SK-N-SH treated with all-trans-retinoic acid at 6 μM for 48 hours (cell line): Measurements from ENCODE around the gene CLIP1.
"Not testable (repeated sequence)": the region's sequence is repeated elsewhere in the genome, so short reads cannot be mapped to it uniquely, and the experiment has no call there.

ENCODE experiments used
- ATAC-seq: fragments of 200-7000 bp; cut with Tn5 transposase; 3 replicates; pipeline ENCODE4 v1.9.1; 2020; ENCODE audit warnings: mild to moderate bottlenecking, moderate library complexity
- CREB5 ChIP-seq: fragments of 250-450 bp; sonication (Bioruptor Pico); IDR thresholded peaks from 2 replicates; pipeline ENCODE4 v1.5.1; 2020; ENCODE audit warnings: low read depth, mild to moderate bottlenecking, moderate library complexity
- CSDC2 ChIP-seq: fragments of 250-450 bp; sonication (Bioruptor Pico); IDR thresholded peaks from 2 replicates; pipeline ENCODE4 v1.5.0; 2020; ENCODE audit warnings: mild to moderate bottlenecking, moderate library complexity
- ESRRG ChIP-seq: fragments of 250-450 bp; sonication (Bioruptor Pico); IDR thresholded peaks from 2 replicates; pipeline ENCODE4 v1.6.1; 2021; ENCODE audit warnings: mild to moderate bottlenecking
- GLIS3 ChIP-seq: fragments of 250-450 bp; sonication (Bioruptor Pico); IDR thresholded peaks from 2 replicates; pipeline ENCODE4 v1.5.0; 2020; ENCODE audit warnings: mild to moderate bottlenecking, moderate library complexity
- ISL1 ChIP-seq: fragments of 250-450 bp; sonication (Bioruptor Pico); IDR thresholded peaks from 2 replicates; pipeline ENCODE4 v2.1.2; 2022; ENCODE audit warnings: mild to moderate bottlenecking, moderate library complexity
- PATZ1 ChIP-seq: fragments of 250-450 bp; sonication (Bioruptor Pico); IDR thresholded peaks from 2 replicates; pipeline ENCODE4 v1.8.0; 2020; ENCODE audit warnings: mild to moderate bottlenecking, moderate library complexity, borderline replicate concordance
- POU6F1 ChIP-seq: fragments of 250-450 bp; sonication (Bioruptor Pico); IDR thresholded peaks from 2 replicates; pipeline ENCODE4 v1.8.0; 2021; ENCODE audit warnings: low read depth, mild to moderate bottlenecking, moderate library complexity, borderline replicate concordance
- PPARA ChIP-seq: fragments of 250-450 bp; sonication (Bioruptor Pico); IDR thresholded peaks from 2 replicates; pipeline ENCODE4 v1.5.0; 2020; ENCODE audit warnings: mild to moderate bottlenecking, borderline replicate concordance
- RARB ChIP-seq: fragments of 250-450 bp; sonication (Bioruptor Pico); IDR thresholded peaks from 2 replicates; pipeline ENCODE4 v1.8.0; 2021; ENCODE audit warnings: mild to moderate bottlenecking, moderate library complexity
- SNAI2 ChIP-seq: fragments of 250-450 bp; sonication (Bioruptor Pico); IDR thresholded peaks from 2 replicates; pipeline ENCODE4 v1.5.0; 2020; ENCODE audit warnings: mild to moderate bottlenecking, moderate library complexity
- TCF4 ChIP-seq: fragments of 250-450 bp; sonication (Bioruptor Pico); IDR thresholded peaks from 2 replicates; pipeline ENCODE4 v1.8.0; 2021; ENCODE audit warnings: mild to moderate bottlenecking, moderate library complexity, borderline replicate concordance
- TOX ChIP-seq: fragments of 250-450 bp; sonication (Bioruptor Pico); IDR thresholded peaks from 2 replicates; pipeline ENCODE4 v1.8.0; 2021; ENCODE audit warnings: mild to moderate bottlenecking, moderate library complexity, borderline replicate concordance
- ZFP3 ChIP-seq: fragments of 250-450 bp; sonication (Bioruptor Pico); IDR thresholded peaks from 2 replicates; pipeline ENCODE4 v1.5.0; 2020; ENCODE audit warnings: mild to moderate bottlenecking, moderate library complexity
- ZFP30 ChIP-seq: fragments of 450-650 bp; formaldehyde crosslinking; IDR thresholded peaks from 2 replicates; pipeline ENCODE4 v1.5.0; 2022; ENCODE audit warnings: mild to moderate bottlenecking, moderate library complexity
- ZNF565 ChIP-seq: fragments of 450-650 bp; formaldehyde crosslinking; conservative IDR thresholded peaks from 2 replicates; pipeline ENCODE4 v1.5.0; 2020; ENCODE audit warnings: low read depth, mild to moderate bottlenecking, moderate library complexity
- ZNF70 ChIP-seq: fragments of 450-650 bp; formaldehyde crosslinking; IDR thresholded peaks from 2 replicates; pipeline ENCODE4 v1.5.0; 2020; ENCODE audit warnings: mild to moderate bottlenecking, moderate library complexity
- ZNF8 ChIP-seq: fragments of 450-650 bp; formaldehyde crosslinking; IDR thresholded peaks from 2 replicates; pipeline ENCODE4 v1.5.0; 2020; ENCODE audit warnings: mild to moderate bottlenecking, moderate library complexity
- TF ChIP-seq, protein P1 (sequence below): fragments of 250-450 bp; sonication (Bioruptor Pico); IDR thresholded peaks from 2 replicates; pipeline ENCODE4 v1.5.0; 2020; ENCODE audit warnings: mild to moderate bottlenecking, moderate library complexity
- TF ChIP-seq, protein P2 (sequence below): fragments of 250-450 bp; sonication (Bioruptor Pico); IDR thresholded peaks from 2 replicates; pipeline ENCODE4 v1.5.1; 2021; ENCODE audit warnings: mild to moderate bottlenecking, moderate library complexity

CLIP1 gene

DNA sequence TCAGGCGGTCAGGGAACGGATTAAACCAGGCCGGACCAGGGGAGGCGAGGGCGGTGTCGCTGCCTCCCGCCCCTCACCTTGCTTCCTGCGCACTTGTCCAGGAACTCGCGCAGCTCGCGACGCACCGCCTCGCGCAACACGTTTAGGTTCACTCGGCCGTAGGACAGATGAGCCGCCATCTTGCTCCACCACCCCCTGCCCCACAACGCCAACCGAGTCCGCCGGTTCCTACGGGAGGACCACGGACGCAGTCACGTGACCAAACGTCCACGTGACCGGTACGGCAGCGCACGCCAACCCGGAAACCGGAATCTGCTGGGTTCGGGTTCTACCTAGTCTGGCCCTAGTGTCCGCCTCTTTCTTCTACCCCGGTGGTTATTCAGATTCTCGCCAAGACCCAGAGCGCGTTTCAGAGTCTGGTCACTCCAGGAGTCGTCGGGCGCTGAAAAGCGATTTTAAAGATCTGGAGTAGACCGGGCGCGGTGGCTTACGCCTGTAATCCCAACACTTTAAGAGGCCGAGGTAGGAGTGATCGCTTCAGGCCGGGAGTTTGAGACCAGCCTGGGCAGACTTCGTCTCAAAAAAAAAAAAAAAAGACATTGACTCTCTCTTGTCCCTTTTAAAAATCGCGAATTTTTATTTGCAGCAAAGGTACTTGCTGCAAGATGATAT lies 156.1 kb downstream of the CLIP1 start, which contains the start of gene VPS33A:
TSS of gene VPS33A (minus strand) at position 265 of the 672 bp plus-strand sequence. CDS start at position 179, 86 bp downstream.
- ATAC-seq = peak; percentile 95
- TF ChIP-seq ZFP3 (CRISPR knock-in tag) (peak; percentile 39; the same call in 1 of the 2 replicates), GLIS3 (CRISPR knock-in tag) (peak; percentile 54; the same call in 1 of the 2 replicates), ZFP30 (CRISPR knock-in tag) (no peak), ZNF70 (CRISPR knock-in tag) (no peak), POU6F1 (CRISPR knock-in tag) (peak; percentile 26; the same call in 1 of the 2 replicates), PATZ1 (CRISPR knock-in tag) (0 out of 2 replicates have a peak, but pooled peaks have one; percentile 40), SNAI2 (CRISPR knock-in tag) (no peak), ZNF565 (CRISPR knock-in tag) (no peak), TCF4 (CRISPR knock-in tag) (no peak), RARB (CRISPR knock-in tag) (0 out of 2 replicates have a peak, but pooled peaks have one; percentile 22), ISL1 (CRISPR knock-in tag) (no peak), TOX (no peak), ZNF8 (CRISPR knock-in tag) (no peak)
- TF ChIP-seq, protein P1, sequence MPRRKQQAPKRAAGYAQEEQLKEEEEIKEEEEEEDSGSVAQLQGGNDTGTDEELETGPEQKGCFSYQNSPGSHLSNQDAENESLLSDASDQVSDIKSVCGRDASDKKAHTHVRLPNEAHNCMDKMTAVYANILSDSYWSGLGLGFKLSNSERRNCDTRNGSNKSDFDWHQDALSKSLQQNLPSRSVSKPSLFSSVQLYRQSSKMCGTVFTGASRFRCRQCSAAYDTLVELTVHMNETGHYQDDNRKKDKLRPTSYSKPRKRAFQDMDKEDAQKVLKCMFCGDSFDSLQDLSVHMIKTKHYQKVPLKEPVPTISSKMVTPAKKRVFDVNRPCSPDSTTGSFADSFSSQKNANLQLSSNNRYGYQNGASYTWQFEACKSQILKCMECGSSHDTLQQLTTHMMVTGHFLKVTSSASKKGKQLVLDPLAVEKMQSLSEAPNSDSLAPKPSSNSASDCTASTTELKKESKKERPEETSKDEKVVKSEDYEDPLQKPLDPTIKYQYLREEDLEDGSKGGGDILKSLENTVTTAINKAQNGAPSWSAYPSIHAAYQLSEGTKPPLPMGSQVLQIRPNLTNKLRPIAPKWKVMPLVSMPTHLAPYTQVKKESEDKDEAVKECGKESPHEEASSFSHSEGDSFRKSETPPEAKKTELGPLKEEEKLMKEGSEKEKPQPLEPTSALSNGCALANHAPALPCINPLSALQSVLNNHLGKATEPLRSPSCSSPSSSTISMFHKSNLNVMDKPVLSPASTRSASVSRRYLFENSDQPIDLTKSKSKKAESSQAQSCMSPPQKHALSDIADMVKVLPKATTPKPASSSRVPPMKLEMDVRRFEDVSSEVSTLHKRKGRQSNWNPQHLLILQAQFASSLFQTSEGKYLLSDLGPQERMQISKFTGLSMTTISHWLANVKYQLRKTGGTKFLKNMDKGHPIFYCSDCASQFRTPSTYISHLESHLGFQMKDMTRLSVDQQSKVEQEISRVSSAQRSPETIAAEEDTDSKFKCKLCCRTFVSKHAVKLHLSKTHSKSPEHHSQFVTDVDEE (CRISPR knock-in tag) = 0 out of 2 replicates have a peak, but pooled peaks have one; percentile 36
- TF ChIP-seq, protein P2, sequence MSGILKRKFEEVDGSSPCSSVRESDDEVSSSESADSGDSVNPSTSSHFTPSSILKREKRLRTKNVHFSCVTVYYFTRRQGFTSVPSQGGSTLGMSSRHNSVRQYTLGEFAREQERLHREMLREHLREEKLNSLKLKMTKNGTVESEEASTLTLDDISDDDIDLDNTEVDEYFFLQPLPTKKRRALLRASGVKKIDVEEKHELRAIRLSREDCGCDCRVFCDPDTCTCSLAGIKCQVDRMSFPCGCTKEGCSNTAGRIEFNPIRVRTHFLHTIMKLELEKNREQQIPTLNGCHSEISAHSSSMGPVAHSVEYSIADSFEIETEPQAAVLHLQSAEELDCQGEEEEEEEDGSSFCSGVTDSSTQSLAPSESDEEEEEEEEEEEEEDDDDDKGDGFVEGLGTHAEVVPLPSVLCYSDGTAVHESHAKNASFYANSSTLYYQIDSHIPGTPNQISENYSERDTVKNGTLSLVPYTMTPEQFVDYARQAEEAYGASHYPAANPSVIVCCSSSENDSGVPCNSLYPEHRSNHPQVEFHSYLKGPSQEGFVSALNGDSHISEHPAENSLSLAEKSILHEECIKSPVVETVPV (CRISPR knock-in tag) = no peak
- TF ChIP-seq, all 23 proteins: peak for 6

DNA sequence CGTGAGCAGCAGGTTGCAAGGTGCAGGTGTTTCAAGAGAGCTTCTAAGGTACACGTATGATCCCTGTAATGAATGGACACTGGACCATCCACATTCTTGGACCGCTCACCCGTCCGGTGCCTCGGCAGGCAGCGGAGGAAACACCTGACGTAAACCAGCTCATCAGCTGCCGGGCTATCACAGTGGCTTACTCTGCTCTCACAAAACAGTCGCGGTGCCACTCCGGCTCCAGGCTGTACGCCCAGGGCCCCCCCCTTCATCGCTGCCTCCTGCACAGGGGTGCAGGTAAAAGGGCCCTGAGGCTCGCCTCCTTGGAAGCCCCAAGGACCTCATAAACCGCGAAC lies 156.6 kb downstream of the CLIP1 start:
- ATAC-seq = peak; percentile 60
- no peak for TF ChIP-seq ZNF8 (CRISPR knock-in tag)
- TF ChIP-seq CSDC2 = no peak
- TF ChIP-seq, all 23 proteins: peak for 0

DNA sequence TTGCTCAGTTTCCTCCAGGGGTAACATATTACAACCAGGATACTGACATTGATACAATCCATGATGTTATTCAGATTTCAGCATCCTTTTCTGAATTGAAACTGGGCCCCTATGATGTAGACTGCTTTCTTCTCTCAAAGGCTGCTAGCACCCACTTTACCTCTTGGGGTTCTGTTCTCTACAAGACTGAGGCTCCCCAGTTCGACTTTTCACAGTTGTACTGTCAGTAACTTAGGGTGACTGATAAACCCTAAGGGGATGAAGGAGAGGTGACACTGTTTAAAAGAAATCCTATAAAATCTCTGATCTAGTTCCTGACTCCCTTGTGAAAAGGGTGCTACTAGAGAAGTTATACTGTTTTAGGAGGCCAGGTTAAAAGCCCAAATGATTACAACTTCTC lies 157.0 kb downstream of the CLIP1 start:
- TF ChIP-seq TCF4 (CRISPR knock-in tag) = no peak
- no peak for TF ChIP-seq ESRRG (CRISPR knock-in tag)
- TF ChIP-seq ZFP3 (CRISPR knock-in tag) = no peak
- TF ChIP-seq ZNF565 (CRISPR knock-in tag) = no peak
- no peak for TF ChIP-seq ZNF8 (CRISPR knock-in tag)
- no peak for TF ChIP-seq ZNF70 (CRISPR knock-in tag)
- no peak for TF ChIP-seq CREB5
- no peak for TF ChIP-seq PATZ1 (CRISPR knock-in tag)
- TF ChIP-seq SNAI2 (CRISPR knock-in tag) = no peak
- no peak for TF ChIP-seq PPARA
- no peak for TF ChIP-seq ZFP30 (CRISPR knock-in tag)
- no peak for TF ChIP-seq CSDC2
- ATAC-seq = no peak

- ATAC-seq = not testable (repeated sequence)
These were observed 161.7 kb downstream of the CLIP1 start for GRCh38 chr12:122260735-122261134.

DNA sequence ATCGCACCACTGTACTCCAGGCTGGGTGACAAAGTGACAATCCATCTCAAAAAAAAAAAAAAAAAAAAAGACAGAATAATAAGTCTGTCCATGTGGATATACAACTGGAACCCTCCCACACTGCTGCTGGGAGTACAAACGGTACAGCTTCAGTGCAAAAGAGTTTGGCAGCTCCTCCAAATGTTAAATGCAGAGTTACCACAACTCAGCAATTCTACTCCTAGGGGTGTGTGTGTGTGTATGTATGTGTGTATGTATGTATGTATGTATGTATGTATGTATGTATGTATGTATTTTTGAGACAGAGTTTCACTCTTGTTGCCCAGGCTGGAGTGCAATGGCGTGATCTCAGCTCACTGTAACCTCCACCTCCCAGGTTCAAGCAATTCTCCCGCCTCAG lies 163.5 kb downstream of the CLIP1 start:
- ATAC-seq = not testable (repeated sequence)

DNA sequence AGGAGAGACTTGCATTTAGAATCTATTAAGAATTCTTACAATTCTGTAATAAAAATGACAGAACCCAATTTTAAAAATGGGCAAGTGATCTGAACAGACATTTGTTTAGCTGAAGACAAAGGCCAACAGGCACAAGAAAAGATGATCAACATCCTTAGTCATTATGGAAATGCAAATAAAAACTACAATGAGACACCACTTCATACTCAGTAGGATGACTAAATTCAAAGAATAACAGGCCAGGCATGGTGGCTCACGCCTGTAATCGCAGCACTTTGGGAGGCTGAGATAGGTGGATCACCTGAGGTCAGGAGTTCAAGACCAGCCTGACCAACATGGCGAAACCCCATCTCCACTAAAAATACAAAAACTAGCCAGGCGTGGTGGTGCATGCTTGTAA lies 164.0 kb downstream of the CLIP1 start:
- not testable (repeated sequence) for ATAC-seq
